NCI-H524 treated with DMSO at 0.1 percent for 48 hours (cell line): ENCODE results near the gene COL9A1.

Experiments
- DNase-seq: peaks from one replicate; lab custom pipeline; 2025; lab: John Stamatoyannopoulos, UW

COL9A1 gene

GRCh38 chr6:70225055-70225454, 77.8 kb downstream of the COL9A1 start:
- no peak for DNase-seq

- no peak for DNase-seq
Measured at GRCh38 chr6:70222439-70222749, 80.5 kb downstream of the COL9A1 start.

- no peak for DNase-seq
Measured at GRCh38 chr6:70221715-70222438, 81.0 kb downstream of the COL9A1 start.

GRCh38 chr6:70221025-70221714, 81.7 kb downstream of the COL9A1 start:
- no peak for DNase-seq

- DNase-seq = no peak
Measured at GRCh38 chr6:70219943-70220613, 82.8 kb downstream of the COL9A1 start.

DNA sequence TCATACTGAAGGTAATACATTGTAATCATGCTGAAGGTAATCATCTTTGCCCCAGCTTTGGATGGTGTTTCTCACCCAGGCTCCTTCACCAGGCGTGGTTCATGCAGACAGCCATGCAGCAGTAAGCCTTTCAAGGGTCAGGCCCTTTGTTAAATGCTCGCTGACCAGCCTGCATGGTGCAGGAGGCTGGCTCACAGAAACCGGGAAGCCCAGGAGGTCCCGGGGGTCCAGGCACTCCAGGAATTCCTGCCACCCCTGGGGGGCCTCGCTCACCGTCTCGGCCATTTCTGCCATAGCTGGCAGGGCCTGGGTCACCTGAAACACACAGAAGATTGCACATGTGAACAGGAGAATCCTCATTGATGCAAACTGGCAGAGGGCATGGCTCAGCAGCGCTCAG, 86.1 kb downstream of the COL9A1 start:
- no peak for DNase-seq

- no peak for DNase-seq
Measured at GRCh38 chr6:70215460-70216108, 87.3 kb downstream of the COL9A1 start.

GRCh38 chr6:70210462-70210861, 92.4 kb downstream of the COL9A1 start:
- DNase-seq = no peak

GRCh38 chr6:70208235-70208790, 94.6 kb downstream of the COL9A1 start:
- DNase-seq = no peak

- DNase-seq = no peak
Measured at GRCh38 chr6:70198785-70199184, 104.1 kb downstream of the COL9A1 start.

DNA sequence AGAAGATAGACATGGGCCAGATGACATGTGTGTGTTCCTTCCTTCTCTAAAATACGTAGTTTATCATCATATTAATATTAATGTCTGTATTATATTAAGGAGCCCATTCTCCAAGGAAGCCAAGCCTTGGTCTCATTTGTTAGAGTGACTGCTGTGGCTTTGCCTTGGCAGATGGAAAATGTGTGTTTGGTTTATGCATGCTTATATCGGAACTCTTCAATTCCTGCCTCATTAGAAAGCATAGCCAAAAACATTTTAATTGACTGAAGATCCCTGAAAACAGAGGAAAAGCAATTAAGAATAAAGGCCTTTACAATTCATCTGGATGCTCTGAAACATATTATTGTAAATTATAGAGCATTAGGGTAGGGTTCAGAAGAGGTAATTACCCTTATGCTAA, 106.4 kb downstream of the COL9A1 start:
- DNase-seq = no peak

- no peak for DNase-seq
Measured at GRCh38 chr6:70194421-70194820, 108.5 kb downstream of the COL9A1 start.

DNA sequence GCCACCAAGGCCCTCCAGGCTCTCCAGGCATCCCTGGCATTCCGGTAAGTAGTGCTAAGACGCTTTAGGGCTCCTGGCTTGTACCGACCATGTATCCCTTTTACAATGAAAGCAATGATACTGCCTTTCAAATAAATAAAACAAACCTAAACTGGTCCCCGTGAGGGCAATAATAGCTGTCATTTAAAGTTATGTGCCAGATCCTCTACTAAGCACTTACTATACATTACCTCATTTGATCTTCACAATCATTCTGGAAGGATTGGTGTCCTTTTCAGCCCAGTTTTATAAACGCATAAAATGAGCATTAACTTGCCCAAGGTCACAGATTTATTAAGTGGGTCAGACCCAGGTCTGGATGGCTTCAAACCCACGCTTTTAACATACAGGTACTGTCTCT, 114.7 kb downstream of the COL9A1 start:
- DNase-seq = no peak

- DNase-seq = no peak
Measured at GRCh38 chr6:70186461-70186860, 116.4 kb downstream of the COL9A1 start.

GRCh38 chr6:70184723-70185122, 118.2 kb downstream of the COL9A1 start:
- DNase-seq = no peak

GRCh38 chr6:70183538-70183937, 119.3 kb downstream of the COL9A1 start:
- DNase-seq = no peak

- no peak for DNase-seq
Measured at GRCh38 chr6:70180901-70181599, 121.8 kb downstream of the COL9A1 start.

DNA sequence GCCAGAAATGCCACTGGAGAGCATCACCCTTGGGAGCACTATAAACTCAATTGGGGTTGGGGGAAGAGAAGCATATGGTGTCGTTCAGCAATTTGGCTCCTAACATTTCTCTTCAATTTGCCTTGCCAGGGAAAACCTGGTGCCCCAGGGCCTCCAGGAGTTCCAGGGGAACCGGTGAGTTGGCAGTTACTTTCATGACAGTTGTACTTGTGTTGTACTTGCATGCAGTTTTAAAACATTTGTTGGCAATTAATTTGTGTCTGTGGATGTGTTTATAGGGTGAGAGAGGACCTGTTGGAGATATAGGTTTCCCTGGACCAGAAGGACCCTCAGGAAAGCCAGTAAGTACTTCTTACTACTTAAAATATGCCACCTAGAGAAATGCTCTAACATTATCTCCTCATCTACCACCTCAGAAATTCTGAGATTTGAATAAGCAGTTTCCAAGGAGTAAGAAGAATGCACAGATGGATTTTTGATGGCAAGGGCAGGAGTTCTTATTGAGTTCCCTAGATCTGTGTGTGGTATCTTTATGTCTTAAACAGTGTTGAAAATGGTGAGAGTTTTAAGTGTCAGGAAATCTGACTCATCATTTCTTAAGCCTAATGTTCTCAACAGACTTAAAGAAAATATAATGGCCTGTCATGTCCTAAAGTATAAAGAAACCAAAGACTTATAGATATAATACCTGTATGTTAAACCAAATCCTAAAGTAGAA, 122.5 kb downstream of the COL9A1 start:
- no peak for DNase-seq

GRCh38 chr6:70176842-70177550, 125.9 kb downstream of the COL9A1 start:
- no peak for DNase-seq

DNA sequence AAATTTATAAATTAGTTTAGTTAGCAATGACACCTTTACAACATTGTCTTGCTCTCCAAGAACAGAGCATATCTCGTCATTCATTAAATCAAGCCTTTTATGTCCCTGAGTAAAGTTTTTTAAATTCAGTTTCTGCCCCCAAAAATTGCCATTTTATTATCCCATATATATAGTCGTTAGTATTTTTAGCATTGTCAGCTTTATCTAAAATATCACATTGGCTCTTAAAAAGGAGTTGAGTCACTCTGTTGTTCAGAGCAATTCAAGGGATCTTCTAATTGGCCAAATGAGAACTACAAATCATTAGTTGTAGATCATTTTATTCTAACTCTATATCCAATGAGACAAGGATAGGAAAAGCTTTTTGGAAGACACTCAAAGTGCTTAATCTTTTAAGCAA, 127.1 kb downstream of the COL9A1 start:
- DNase-seq = no peak

GRCh38 chr6:70172252-70172651, 130.6 kb downstream of the COL9A1 start:
- no peak for DNase-seq
